Peyer's patch (tissue), 4 donors: ENCODE results near the gene PROSER3.

ENCODE experiments used
- CTCF ChIP-seq, 6 experiments: fragments of 450-650 bp in 4 of 6; fragments of 200-600 bp in 2 of 6; sonication (generic) in 1 of 6; IDR thresholded peaks; one replicate each; pipeline ENCODE4 v1.5.1; 2017 to 2019; ENCODE audit warnings: antibody characterized with exemption in 6 of 6, mild to moderate bottlenecking in 3 of 6, moderate library complexity in 1 of 6
- POLR2A ChIP-seq, 2 donors: fragments of 450-650 bp; IDR thresholded peaks; one replicate each; pipeline ENCODE4 v1.5.1; 2017; ENCODE audit warnings: antibody characterized with exemption in 2 of 2, mild to moderate bottlenecking in 2 of 2, moderate library complexity in 2 of 2

DNA sequence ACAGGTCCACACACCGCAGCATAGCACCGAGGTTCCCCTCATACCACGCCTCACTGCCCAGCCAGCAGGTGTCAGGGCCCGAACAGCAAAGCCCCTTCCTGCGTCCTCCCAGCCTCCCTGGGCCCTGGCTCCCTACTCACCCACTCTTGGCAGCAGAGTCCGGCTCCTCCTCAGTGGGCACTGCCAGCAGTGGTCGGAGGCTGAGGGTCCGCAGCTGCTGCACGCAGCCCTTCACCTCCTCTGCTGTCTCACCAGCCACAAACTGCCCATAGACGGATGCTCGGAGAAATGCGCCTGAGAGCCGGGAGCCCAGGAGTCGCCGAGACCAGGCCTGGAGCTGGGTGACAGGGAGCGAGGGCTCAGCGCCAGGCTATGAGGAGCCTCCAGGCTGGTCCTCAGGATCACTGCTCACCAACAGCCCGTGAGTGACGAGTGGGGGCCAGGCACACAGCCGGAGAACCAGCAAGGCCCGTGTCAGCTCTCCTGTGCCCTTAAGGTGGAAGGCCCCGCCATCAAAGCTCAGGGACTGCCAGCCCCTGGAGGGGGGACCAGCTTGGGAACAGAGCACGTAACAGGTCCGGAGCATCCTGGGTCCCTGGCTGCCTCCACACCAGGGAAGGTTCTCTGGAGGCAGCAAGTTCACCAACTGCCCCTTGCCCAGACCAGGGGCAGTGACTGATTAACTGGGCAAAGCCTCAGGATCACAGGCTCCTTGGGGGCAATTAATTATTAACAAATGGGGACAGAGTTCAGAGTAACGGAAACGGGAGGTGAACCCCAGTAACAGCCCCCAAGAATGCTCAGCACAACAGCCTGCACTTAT, 54.5 kb downstream of the PROSER3 start, which contains the start of gene PRODH2:
- no peak for TF ChIP-seq POLR2A (IDR thresholded peaks at IDR 0.05)
- no peak for TF ChIP-seq CTCF (IDR thresholded peaks at IDR 0.05)
